ENCODE data around the gene RALGPS1.

Gene RALGPS1

GRCh38 chr9:126955811-126956210 is 41.2 kb downstream of the RALGPS1 start:
- H3K23ac ChIP-seq (ENCODE audit: low read length), result no peak overlapping the region
- H3K79me2 ChIP-seq (ENCODE audit: control insufficient read depth, insufficient read depth, low read length, poor library complexity), result no peaks in the 10 kb centered on the region
- no peak overlapping the region for H4K8ac ChIP-seq (ENCODE audit: low read depth, low read length)
- no peak for DNase-seq
- H4K91ac ChIP-seq (ENCODE audit: low read depth, low read length), result no peak overlapping the region
- H3K4ac ChIP-seq (ENCODE audit: low read depth, low read length), result no peak overlapping the region
- H4K12ac ChIP-seq (ENCODE audit: low read depth, low read length), result no peak overlapping the region
- H3K36me3 ChIP-seq (ENCODE audit: control insufficient read depth in 1 of 2, insufficient read depth in 2 of 2, low read length in 2 of 2), result no peaks in the 10 kb centered on the region
- no peak overlapping the region for H3K9ac ChIP-seq (ENCODE audit: low read length)
- no peak overlapping the region for H2AFZ ChIP-seq (ENCODE audit: insufficient read depth, low read length, poor library complexity)
- H3K4me3 ChIP-seq (ENCODE audit: low read depth, low read length), result no peak overlapping the region
- H3K27ac ChIP-seq (ENCODE audit: low read depth, low read length), result no peak overlapping the region
- H3K14ac ChIP-seq (ENCODE audit: low read length), result no peak overlapping the region
- no peaks in the 10 kb centered on the region for H3K79me1 ChIP-seq (ENCODE audit: low read length)
- H2AK5ac ChIP-seq (ENCODE audit: low read length), result no peak overlapping the region
- peaks cover 1% of the 10 kb centered on the region for H3K9me3 ChIP-seq (ENCODE audit: insufficient read depth, low read depth, low read length)
- H2BK120ac ChIP-seq (ENCODE audit: insufficient read depth, low read length, poor library complexity), result no peak overlapping the region
- no peak overlapping the region for H2BK12ac ChIP-seq (ENCODE audit: low read length)
- H3K4me2 ChIP-seq (ENCODE audit: low read length), result no peak overlapping the region
- WGBS (ENCODE audit: extremely low coverage, insufficient coverage, insufficient read length), result no CpG with 5 or more reads among the region's 5 CpGs
- H2BK5ac ChIP-seq (ENCODE audit: low read depth, low read length, poor library complexity), result no peak overlapping the region
- H3K27me3 ChIP-seq (ENCODE audit: insufficient read depth, low read length), result no peaks in the 10 kb centered on the region
- no peak overlapping the region for H3K18ac ChIP-seq (ENCODE audit: low read length)
- H3K4me1 ChIP-seq (ENCODE audit: control insufficient read depth in 1 of 2, insufficient read depth in 2 of 2, low read length in 2 of 2), result no peaks in the 10 kb centered on the region

DNA sequence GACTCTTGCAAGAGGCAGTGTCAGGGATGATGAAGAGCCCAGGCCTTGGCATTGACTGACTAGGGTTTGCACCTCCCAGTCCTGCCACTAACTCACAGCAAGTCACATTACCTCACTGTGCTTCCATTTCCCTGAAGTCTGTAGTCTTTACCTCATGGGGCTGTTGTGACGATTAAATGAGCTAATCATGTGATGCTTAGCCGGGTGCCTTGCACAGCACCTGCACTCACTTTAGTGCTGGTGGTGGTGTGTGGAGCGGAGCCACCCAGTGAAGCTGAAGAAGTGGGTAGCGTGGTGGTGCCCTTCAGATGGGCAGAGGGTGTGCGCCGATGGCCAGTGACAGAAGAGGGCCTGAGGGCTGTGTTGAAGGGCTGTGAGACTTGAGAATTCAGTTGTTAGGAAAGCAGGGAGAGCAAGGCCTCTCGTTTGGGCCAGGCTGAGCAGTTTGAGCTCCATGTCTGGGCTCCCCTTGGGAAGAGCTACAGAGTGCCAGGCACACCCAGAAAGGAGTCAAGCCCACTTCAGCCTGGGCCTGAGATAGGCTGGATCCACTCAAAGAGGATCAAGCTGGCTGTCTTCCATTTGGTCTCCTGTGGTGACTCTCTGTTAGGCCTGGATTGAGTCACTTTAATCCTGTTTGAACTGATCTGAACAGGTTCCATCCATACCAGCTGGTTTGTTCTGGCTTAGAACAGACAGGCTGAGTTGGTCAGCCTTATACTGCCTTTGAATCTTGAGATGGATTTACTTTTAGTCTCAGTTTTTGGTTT is 42.5 kb downstream of the RALGPS1 start:
- Histone ChIP-seq H3K4me3 (ENCODE audit: low read depth, low read length) (no peak overlapping the region), H3K4me2 (ENCODE audit: low read length) (no peak overlapping the region), H3K4ac (ENCODE audit: low read depth, low read length) (no peak overlapping the region), H3K27me3 (ENCODE audit: insufficient read depth, low read length) (no peaks in the 10 kb centered on the region), H3K27ac (ENCODE audit: low read depth, low read length) (no peak overlapping the region), H2BK120ac (ENCODE audit: insufficient read depth, low read length, poor library complexity) (no peak overlapping the region), H4K8ac (ENCODE audit: low read depth, low read length) (no peak overlapping the region), H3K79me1 (ENCODE audit: low read length) (no peaks in the 10 kb centered on the region), H3K18ac (ENCODE audit: low read length) (no peak overlapping the region), H3K4me1 (ENCODE audit: control insufficient read depth in 1 of 2, insufficient read depth in 2 of 2, low read length in 2 of 2) (no peaks in the 10 kb centered on the region), H3K9ac (ENCODE audit: low read length) (no peak overlapping the region), H3K36me3 (ENCODE audit: control insufficient read depth in 1 of 2, insufficient read depth in 2 of 2, low read length in 2 of 2) (no peaks in the 10 kb centered on the region), H4K91ac (ENCODE audit: low read depth, low read length) (no peak overlapping the region), H3K9me3 (ENCODE audit: insufficient read depth, low read depth, low read length) (peaks cover 1% of the 10 kb centered on the region), H2AK5ac (ENCODE audit: low read length) (no peak overlapping the region), H3K14ac (ENCODE audit: low read length) (no peak overlapping the region), H2BK12ac (ENCODE audit: low read length) (no peak overlapping the region), H2BK5ac (ENCODE audit: low read depth, low read length, poor library complexity) (no peak overlapping the region), H4K12ac (ENCODE audit: low read depth, low read length) (no peak overlapping the region), H2AFZ (ENCODE audit: insufficient read depth, low read length, poor library complexity) (no peak overlapping the region), H3K23ac (ENCODE audit: low read length) (no peak overlapping the region), H3K79me2 (ENCODE audit: control insufficient read depth, insufficient read depth, low read length, poor library complexity) (no peaks in the 10 kb centered on the region)
- no peak for DNase-seq
- no CpG with 5 or more reads among the region's 7 CpGs for WGBS (ENCODE audit: extremely low coverage, insufficient coverage, insufficient read length)

DNA sequence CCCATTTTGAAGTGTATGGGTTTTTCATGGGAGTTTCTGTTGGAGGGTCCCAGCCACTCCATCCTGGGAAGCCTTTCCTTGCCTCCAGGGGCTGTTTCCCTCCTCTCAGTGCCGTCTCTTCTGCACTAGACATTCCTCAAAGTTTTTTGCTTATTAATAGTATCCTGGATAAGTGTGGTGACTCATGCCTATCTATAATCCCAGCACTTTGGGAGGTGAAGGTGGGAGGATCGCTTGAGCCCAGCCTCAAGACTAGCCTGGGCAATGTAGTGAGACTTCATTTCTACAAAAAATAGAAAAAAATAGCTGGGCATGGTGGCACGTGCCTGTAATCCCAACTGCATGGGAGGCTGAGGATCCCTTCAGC is 43.1 kb downstream of the RALGPS1 start:
- H4K91ac ChIP-seq (ENCODE audit: low read depth, low read length), result no peak overlapping the region
- H3K9me3 ChIP-seq (ENCODE audit: insufficient read depth, low read depth, low read length), result peaks cover 1% of the 10 kb centered on the region
- no peak overlapping the region for H4K8ac ChIP-seq (ENCODE audit: low read depth, low read length)
- no peak overlapping the region for H3K18ac ChIP-seq (ENCODE audit: low read length)
- H3K4ac ChIP-seq (ENCODE audit: low read depth, low read length), result no peak overlapping the region
- no peak overlapping the region for H3K27ac ChIP-seq (ENCODE audit: low read depth, low read length)
- no peak overlapping the region for H2AFZ ChIP-seq (ENCODE audit: insufficient read depth, low read length, poor library complexity)
- no peaks in the 10 kb centered on the region for H3K79me1 ChIP-seq (ENCODE audit: low read length)
- H2BK120ac ChIP-seq (ENCODE audit: insufficient read depth, low read length, poor library complexity), result no peak overlapping the region
- H3K9ac ChIP-seq (ENCODE audit: low read length), result no peak overlapping the region
- H3K36me3 ChIP-seq (ENCODE audit: control insufficient read depth in 1 of 2, insufficient read depth in 2 of 2, low read length in 2 of 2), result no peaks in the 10 kb centered on the region
- no peak overlapping the region for H2AK5ac ChIP-seq (ENCODE audit: low read length)
- H3K23ac ChIP-seq (ENCODE audit: low read length), result no peak overlapping the region
- no peak overlapping the region for H3K14ac ChIP-seq (ENCODE audit: low read length)
- no peak overlapping the region for H2BK5ac ChIP-seq (ENCODE audit: low read depth, low read length, poor library complexity)
- H3K4me3 ChIP-seq (ENCODE audit: low read depth, low read length), result no peak overlapping the region
- no peaks in the 10 kb centered on the region for H3K79me2 ChIP-seq (ENCODE audit: control insufficient read depth, insufficient read depth, low read length, poor library complexity)
- WGBS (ENCODE audit: extremely low coverage, insufficient coverage, insufficient read length), result no CpG with 5 or more reads among the region's 3 CpGs
- no peak for DNase-seq
- H3K4me1 ChIP-seq (ENCODE audit: control insufficient read depth in 1 of 2, insufficient read depth in 2 of 2, low read length in 2 of 2), result no peaks in the 10 kb centered on the region
- no peaks in the 10 kb centered on the region for H3K27me3 ChIP-seq (ENCODE audit: insufficient read depth, low read length)
- H4K12ac ChIP-seq (ENCODE audit: low read depth, low read length), result no peak overlapping the region
- H2BK12ac ChIP-seq (ENCODE audit: low read length), result no peak overlapping the region
- no peak overlapping the region for H3K4me2 ChIP-seq (ENCODE audit: low read length)

GRCh38 chr9:126959336-126959735 is 44.8 kb downstream of the RALGPS1 start:
- Histone ChIP-seq H3K27me3 (ENCODE audit: insufficient read depth, low read length) (no peaks in the 10 kb centered on the region), H3K79me2 (ENCODE audit: control insufficient read depth, insufficient read depth, low read length, poor library complexity) (no peaks in the 10 kb centered on the region), H3K9me3 (ENCODE audit: insufficient read depth, low read depth, low read length) (peaks cover 1% of the 10 kb centered on the region), H2BK120ac (ENCODE audit: insufficient read depth, low read length, poor library complexity) (no peak overlapping the region), H3K9ac (ENCODE audit: low read length) (no peak overlapping the region), H3K79me1 (ENCODE audit: low read length) (no peaks in the 10 kb centered on the region), H4K8ac (ENCODE audit: low read depth, low read length) (no peak overlapping the region), H4K12ac (ENCODE audit: low read depth, low read length) (no peak overlapping the region), H3K4me2 (ENCODE audit: low read length) (no peak overlapping the region), H3K18ac (ENCODE audit: low read length) (no peak overlapping the region), H3K27ac (ENCODE audit: low read depth, low read length) (no peak overlapping the region), H3K4me1 (ENCODE audit: control insufficient read depth in 1 of 2, insufficient read depth in 2 of 2, low read length in 2 of 2) (no peaks in the 10 kb centered on the region), H4K91ac (ENCODE audit: low read depth, low read length) (no peak overlapping the region), H2BK12ac (ENCODE audit: low read length) (no peak overlapping the region), H3K14ac (ENCODE audit: low read length) (no peak overlapping the region), H3K4ac (ENCODE audit: low read depth, low read length) (no peak overlapping the region), H3K36me3 (ENCODE audit: control insufficient read depth in 1 of 2, insufficient read depth in 2 of 2, low read length in 2 of 2) (no peaks in the 10 kb centered on the region), H2AK5ac (ENCODE audit: low read length) (no peak overlapping the region), H3K4me3 (ENCODE audit: low read depth, low read length) (no peak overlapping the region), H3K23ac (ENCODE audit: low read length) (no peak overlapping the region), H2AFZ (ENCODE audit: insufficient read depth, low read length, poor library complexity) (no peak overlapping the region), H2BK5ac (ENCODE audit: low read depth, low read length, poor library complexity) (no peak overlapping the region)
- no peak for DNase-seq
- no CpG with 5 or more reads among the region's 3 CpGs for WGBS (ENCODE audit: extremely low coverage, insufficient coverage, insufficient read length)
